ENCODE results near the gene FGFR3. TPM values are rescaled to one million over a fixed set of nuclear protein-coding genes. Genes with fewer than 3 reads are reported as not detected.

Gene FGFR3
- total and polyA plus RNA-seq, 10 of the 15 experiments (the other 5 are each of a cell fraction or from before 2014, with no cell fraction given), result 0.05 to 0.33 (median 0.18) TPM; not detected in 6

DNA sequence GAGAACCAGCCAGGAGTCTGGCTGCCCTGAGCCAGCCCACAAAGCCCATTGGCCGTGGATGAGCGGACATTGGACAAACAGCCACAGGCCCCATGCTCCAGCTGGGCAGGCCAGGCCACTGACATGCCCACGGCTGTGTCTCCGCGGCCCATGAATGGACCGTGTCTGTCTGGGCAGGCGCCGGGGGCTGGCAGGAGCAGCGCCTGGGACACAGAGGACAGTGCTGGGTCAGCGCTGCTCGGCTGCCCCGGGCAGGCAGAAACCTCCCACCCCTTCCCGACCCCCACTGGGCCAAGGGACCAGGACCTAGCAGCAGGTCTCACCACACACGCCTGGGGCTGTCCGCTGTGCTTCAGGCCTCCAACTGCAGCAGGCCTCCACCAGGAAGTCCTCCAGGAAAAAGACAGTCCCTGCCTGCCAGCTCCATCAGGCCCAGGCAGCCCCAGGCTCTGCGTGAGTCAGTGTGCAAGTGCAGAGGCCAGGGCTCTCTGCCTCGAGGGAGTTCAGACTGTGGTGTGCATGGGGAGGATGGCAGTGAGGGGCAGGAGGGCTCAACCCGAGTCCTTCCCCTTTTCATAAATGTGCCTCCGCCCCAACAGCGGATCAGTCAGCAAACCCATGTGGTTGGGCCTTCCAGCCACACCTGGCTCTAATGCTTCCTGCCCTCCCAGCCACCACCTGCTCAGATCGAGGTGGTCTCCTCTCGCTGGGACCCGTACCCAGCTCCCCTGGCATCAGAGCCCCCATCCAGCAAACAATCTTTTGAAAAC lies 17.2 kb upstream of the FGFR3 start (continued):
- TF ChIP-seq YBX1 (IDR thresholded peaks at IDR 0.05) (no peak), CREB1 (IDR thresholded peaks at IDR 0.05; ENCODE audit: low read depth) (no peak), POLR2AphosphoS5 (IDR thresholded peaks at IDR 0.05; ENCODE audit: low read length) (no peak), BCL3 (IDR thresholded peaks at IDR 0.05; ENCODE audit: borderline replicate concordance, insufficient read depth, low read depth, low read length, poor library complexity, severe bottlenecking) (no peak), ZZZ3 (IDR thresholded peaks at IDR 0.05; ENCODE audit: control insufficient read depth, insufficient read length, low read depth) (no peak), MTA3 (IDR thresholded peaks at IDR 0.05; ENCODE audit: borderline replicate concordance, low read length) (no peak)
- TF ChIP-seq, protein P1, sequence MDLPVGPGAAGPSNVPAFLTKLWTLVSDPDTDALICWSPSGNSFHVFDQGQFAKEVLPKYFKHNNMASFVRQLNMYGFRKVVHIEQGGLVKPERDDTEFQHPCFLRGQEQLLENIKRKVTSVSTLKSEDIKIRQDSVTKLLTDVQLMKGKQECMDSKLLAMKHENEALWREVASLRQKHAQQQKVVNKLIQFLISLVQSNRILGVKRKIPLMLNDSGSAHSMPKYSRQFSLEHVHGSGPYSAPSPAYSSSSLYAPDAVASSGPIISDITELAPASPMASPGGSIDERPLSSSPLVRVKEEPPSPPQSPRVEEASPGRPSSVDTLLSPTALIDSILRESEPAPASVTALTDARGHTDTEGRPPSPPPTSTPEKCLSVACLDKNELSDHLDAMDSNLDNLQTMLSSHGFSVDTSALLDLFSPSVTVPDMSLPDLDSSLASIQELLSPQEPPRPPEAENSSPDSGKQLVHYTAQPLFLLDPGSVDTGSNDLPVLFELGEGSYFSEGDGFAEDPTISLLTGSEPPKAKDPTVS (IDR thresholded peaks at IDR 0.05; ENCODE audit: low read depth, low read length), result no peak
- TF ChIP-seq, protein P2, sequence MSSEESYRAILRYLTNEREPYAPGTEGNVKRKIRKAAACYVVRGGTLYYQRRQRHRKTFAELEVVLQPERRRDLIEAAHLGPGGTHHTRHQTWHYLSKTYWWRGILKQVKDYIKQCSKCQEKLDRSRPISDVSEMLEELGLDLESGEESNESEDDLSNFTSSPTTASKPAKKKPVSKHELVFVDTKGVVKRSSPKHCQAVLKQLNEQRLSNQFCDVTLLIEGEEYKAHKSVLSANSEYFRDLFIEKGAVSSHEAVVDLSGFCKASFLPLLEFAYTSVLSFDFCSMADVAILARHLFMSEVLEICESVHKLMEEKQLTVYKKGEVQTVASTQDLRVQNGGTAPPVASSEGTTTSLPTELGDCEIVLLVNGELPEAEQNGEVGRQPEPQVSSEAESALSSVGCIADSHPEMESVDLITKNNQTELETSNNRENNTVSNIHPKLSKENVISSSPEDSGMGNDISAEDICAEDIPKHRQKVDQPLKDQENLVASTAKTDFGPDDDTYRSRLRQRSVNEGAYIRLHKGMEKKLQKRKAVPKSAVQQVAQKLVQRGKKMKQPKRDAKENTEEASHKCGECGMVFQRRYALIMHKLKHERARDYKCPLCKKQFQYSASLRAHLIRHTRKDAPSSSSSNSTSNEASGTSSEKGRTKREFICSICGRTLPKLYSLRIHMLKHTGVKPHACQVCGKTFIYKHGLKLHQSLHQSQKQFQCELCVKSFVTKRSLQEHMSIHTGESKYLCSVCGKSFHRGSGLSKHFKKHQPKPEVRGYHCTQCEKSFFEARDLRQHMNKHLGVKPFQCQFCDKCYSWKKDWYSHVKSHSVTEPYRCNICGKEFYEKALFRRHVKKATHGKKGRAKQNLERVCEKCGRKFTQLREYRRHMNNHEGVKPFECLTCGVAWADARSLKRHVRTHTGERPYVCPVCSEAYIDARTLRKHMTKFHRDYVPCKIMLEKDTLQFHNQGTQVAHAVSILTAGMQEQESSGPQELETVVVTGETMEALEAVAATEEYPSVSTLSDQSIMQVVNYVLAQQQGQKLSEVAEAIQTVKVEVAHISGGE (CRISPR knock-in tag; IDR thresholded peaks at IDR 0.05), result no peak
- TF ChIP-seq, protein P3, sequence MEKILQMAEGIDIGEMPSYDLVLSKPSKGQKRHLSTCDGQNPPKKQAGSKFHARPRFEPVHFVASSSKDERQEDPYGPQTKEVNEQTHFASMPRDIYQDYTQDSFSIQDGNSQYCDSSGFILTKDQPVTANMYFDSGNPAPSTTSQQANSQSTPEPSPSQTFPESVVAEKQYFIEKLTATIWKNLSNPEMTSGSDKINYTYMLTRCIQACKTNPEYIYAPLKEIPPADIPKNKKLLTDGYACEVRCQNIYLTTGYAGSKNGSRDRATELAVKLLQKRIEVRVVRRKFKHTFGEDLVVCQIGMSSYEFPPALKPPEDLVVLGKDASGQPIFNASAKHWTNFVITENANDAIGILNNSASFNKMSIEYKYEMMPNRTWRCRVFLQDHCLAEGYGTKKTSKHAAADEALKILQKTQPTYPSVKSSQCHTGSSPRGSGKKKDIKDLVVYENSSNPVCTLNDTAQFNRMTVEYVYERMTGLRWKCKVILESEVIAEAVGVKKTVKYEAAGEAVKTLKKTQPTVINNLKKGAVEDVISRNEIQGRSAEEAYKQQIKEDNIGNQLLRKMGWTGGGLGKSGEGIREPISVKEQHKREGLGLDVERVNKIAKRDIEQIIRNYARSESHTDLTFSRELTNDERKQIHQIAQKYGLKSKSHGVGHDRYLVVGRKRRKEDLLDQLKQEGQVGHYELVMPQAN (conservative IDR thresholded peaks at IDR 0.05), result no peak
